Left cardiac atrium (tissue), 4 donors: ENCODE results near the gene NFKBIA. TPM values are rescaled to one million over a fixed set of nuclear protein-coding genes. Genes with fewer than 3 reads are reported as not detected.
"Not testable (repeated sequence)": the region's sequence is repeated elsewhere in the genome, so short reads cannot be mapped to it uniquely, and the experiment has no call there.

Source experiments
- ATAC-seq, 2 donors: fragments of 200-7000 bp; cut with Tn5 transposase; one replicate each; pipeline ENCODE4 v1.9.1; 2020; ENCODE audit warnings: mild to moderate bottlenecking in 2 of 2, moderate library complexity in 2 of 2
- DNase-seq: peaks from one replicate; pipeline ENCODE4 v3.0.0-alpha.2; 2020
- intact Hi-C, 2 donors: fragments of 100-400 bp; cut with DNase I; formaldehyde crosslinking; loops; one replicate each; pipeline versions ENCODE4 v1.14.1 to v1.15.1; 2022 to 2023
- long read RNA-seq: library from polyadenylated mRNA; unstranded; transcript quantifications from one replicate; pipeline ENCODE4 v2.0.0, GENCODE V29; 2021
- total RNA-seq, 2 donors: library from RNA; stranded (reverse); fragmentation: NEBNext Ultra II Directional; extraction: Animal tissue kit (Norgen Biotek cat#: 25700); gene quantifications; one replicate each; pipeline ENCODE4 v1.2.1, GENCODE V29; 2021
- donor health status: DM: no; HTN: yes; CAD: no.
- donor health status: DM: no; HTN: yes; CAD: no; lungs with severe emphysema.
- donor health status: DM: yes; HTN: yes; CAD: no.
- donor health status: Dilated cardiomyopathy.

The NFKBIA gene, protein sequence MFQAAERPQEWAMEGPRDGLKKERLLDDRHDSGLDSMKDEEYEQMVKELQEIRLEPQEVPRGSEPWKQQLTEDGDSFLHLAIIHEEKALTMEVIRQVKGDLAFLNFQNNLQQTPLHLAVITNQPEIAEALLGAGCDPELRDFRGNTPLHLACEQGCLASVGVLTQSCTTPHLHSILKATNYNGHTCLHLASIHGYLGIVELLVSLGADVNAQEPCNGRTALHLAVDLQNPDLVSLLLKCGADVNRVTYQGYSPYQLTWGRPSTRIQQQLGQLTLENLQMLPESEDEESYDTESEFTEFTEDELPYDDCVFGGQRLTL
- 100 to 1,000 TPM in 1 of 2 donors, 10 to 100 TPM in 1; 99.0 to 103 TPM for total RNA-seq
- long read RNA-seq, transcript NFKBIA-201 (6 exons, 1,558 nt), result major isoform, 36 of 40 reads
- long read RNA-seq, partial matches to known transcripts, result 2 of 40 reads
- long read RNA-seq, other reads (novel, unspliced or antisense), result 0 of 40 reads

GRCh38 chr14:35404449-35405303, at the start of gene NFKBIA:
TSS of gene NFKBIA (minus strand) at chr14:35404749. CDS start at chr14:35404644, 105 bp downstream.
- peak; percentile 94 for DNase-seq
- ATAC-seq, result peak; percentile 70 to 86
- intact Hi-C loops, result loop anchor here (1.0 to 5.0 kb wide), 4 partner anchors 67 to 357 kb away; partner anchors contain the start of genes PSMA6 (in 2 of the 2) and FAM177A1 (in 1 of the 2)

DNA sequence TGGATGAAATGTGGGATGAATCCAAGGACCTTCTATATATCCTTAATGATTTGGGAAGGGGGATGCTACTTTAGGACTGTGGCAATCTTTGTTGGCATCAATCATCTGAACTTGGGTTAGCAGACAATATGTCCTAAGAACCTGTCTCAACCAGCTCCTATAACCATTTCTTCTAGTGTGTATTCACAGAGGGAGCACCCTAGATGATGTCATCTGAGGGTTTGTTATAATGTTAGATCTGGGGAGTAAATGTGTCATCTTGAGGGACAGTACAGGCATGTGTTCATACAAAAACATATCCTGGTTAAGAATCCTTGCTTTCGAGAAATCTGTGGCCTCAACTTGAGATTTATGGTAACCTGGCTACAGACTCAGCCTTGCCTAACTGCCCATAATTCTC, 41.9 kb upstream of the NFKBIA start:
- ATAC-seq (no peak), DNase-seq (no peak)
- intact Hi-C loops, result no loop called here

GRCh38 chr14:35444104-35444503, 39.6 kb upstream of the NFKBIA start:
- intact Hi-C loops, result no loop called here
- no peak for ATAC-seq
- DNase-seq, result no peak

DNA sequence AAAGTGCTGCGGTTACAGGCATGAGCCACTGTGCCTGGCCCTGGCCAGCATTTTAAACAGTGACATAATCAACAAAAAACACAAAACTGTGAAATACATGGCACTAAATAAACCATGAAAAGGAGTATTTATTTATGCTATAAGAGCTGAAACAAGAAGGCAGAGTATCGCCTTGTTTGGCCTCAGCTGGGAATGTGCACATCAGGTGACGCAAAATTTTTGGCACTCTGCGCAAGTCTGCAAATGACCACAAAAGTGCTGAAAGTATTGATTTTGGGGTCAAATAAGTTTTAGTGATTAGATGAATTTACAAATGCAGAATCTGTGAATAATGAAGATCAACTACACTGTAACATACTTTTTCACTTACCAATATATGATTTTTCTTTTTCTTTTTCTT, 36.6 kb upstream of the NFKBIA start:
- intact Hi-C loops, result no loop called here
- no peak for DNase-seq
- no peak for ATAC-seq

DNA sequence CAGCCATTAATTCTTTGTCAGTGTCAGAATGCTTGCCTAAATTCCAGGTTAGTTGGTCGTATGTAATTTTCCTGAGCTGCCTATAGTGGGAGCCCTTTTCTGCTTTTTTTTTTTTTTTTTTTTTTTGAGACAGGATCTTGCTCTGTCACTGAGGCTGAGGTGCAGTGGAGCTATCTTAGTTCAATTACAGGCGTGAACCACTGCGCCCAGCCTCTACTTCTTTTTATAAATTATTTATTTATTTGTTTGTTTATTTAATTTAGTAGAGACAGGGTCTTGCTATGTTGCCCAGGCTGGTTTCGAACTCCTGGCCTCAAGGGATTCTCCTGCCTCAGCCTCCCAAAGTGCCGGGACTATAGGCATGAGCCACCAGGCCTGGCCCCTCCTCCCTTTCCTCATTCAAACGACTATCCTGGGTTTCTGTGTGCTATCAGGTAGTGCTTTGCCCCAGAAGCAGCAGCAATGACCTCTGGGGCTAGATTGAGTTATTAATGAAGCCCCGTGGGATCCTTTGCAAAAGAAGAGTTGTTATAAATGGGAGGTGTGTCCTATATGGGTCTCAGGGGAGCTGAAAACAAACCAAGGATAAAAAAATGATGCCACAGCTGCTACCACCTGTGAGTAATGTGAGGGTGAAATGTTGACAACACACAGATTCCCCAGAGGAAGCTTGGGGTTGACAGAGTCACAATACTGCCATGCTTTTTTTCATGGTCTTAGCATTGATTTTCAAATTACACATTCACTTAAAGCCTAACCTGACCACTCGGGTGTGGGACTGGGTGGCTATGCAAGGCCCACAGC, 34.6 kb upstream of the NFKBIA start:
- ATAC-seq, result no peak
- no peak for DNase-seq
- intact Hi-C loops, result no loop called here

DNA sequence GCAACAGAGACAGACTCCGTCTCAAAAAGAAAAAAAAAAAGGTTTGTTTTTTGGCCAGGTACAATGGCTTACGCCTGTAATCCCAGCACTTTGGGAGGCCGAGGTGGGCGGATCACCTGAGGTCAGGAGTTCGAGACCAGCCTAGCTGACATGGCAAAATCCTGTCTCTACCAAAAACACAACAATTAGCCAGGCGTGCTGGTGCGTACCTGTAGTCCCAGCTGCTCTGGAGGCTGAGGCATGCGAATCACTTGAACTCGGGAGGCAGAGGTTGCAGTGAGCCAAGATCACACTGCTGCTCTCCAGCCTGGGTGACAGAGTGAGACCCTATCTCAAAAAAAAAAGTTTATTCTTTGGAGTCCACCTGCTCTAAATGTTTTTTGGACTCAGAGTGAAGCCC, 33.9 kb upstream of the NFKBIA start:
- DNase-seq, ATAC-seq, intact Hi-C loops: not testable (repeated sequence)

DNA sequence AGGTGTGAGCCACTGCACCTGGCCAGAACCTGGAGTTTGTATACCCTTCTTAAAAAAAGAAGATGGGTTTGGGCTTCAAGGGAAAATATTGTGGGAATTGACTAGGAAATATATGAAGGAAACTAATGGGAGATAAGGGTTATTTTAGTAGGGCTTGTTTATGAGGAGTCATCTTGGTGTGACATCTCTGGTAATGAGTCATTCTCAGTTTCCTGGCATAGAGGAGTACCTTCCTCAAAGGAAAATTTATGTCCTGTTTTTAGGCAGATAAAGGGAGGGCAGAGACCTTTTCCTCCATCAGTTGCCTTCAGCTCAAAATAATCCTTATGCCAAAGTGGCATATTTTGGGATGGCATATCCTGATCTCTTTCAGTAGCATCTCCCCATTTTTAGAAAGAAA, 30.6 kb upstream of the NFKBIA start:
- no peak for DNase-seq
- no peak for ATAC-seq
- intact Hi-C loops, result no loop called here

- ATAC-seq (no peak), DNase-seq (no peak)
- intact Hi-C loops, result no loop called here
Measured at GRCh38 chr14:35433826-35434225, 29.3 kb upstream of the NFKBIA start.

- ATAC-seq (no peak), DNase-seq (no peak)
- intact Hi-C loops, result no loop called here
Measured at GRCh38 chr14:35430459-35431199, 26.1 kb upstream of the NFKBIA start.

DNA sequence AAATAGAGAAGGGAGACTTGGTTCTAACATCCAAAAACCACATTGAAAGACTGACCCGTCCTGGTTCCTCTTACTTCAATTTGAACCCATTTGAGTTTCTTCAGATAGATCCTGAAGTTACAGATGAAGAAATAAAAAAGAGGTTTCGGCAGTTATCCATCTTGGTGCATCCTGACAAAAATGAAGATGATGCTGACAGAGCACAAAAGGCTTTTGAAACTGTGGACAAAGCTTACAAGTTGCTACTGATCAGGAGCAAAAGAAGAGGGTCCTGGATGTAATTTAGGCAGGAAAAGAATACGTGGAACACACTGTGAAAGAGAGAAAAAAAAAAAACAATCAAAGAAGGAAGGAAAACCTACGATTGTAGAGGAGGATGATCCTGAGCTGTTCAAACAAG, 25.4 kb upstream of the NFKBIA start:
- no peak for DNase-seq
- no peak for ATAC-seq
- intact Hi-C loops, result no loop called here

- ATAC-seq, result no peak
- intact Hi-C loops, result no loop called here
- no peak for DNase-seq
Measured at GRCh38 chr14:35425850-35426249, 21.3 kb upstream of the NFKBIA start.

- intact Hi-C loops, result loop anchor here in 1 of 2 donors (5.0 kb wide), 1 partner anchor 281 kb away; no protein-coding TSS in a partner anchor
- DNase-seq (no peak), ATAC-seq (no peak)
Measured at GRCh38 chr14:35423621-35424020, 19.1 kb upstream of the NFKBIA start.

DNA sequence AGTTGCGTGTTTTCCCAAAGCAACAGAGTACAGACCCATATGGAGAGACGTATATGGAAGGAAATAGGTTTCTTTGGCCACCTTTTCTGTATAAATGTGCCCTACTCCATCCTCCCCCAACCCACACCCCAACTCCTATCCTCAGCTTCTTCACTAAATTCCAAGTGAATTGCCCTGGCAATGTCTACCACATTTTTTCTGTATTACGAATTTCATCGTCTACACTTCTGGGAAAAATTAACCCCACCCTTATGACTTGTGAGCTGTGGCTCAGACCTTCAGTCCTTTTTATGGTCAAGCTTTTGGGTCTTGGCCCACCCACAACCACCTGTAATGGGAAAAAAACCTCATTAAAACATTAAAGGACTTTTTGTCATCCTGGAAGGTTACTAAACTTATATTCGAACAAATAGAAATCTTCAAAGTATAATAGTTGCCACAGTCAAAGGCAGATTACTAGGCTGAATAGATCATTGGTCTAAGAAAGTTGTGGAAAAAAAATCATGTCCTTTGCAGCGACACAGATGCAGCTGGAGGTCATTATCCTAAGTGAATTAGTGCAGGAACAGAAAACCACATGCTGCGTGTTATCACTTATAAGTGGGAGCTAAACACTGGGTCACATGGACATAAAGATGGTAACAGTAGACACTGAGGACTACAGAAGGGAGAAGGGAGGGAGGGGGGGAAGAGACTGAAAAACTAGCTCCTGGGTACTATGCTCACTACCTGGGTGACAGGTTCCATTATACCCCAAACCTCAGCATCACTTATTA, 15.7 kb upstream of the NFKBIA start:
- intact Hi-C loops, result loop anchor here in 1 of 2 donors (5.0 kb wide), 1 partner anchor 278 kb away; no protein-coding TSS in a partner anchor
- DNase-seq, result no peak
- peak; percentile 40 to 63 for ATAC-seq

- no peak for ATAC-seq
- intact Hi-C loops, result loop anchor here (10.0 kb wide), 2 partner anchors 205 to 1085 kb away; no protein-coding TSS in a partner anchor
- no peak for DNase-seq
Measured at GRCh38 chr14:35419429-35419841, 14.9 kb upstream of the NFKBIA start.

- ATAC-seq, result no peak
- DNase-seq, result no peak
- intact Hi-C loops, result loop anchor here (10.0 kb wide), 2 partner anchors 203 to 1083 kb away; no protein-coding TSS in a partner anchor
Measured at GRCh38 chr14:35418093-35418492, 13.5 kb upstream of the NFKBIA start.

DNA sequence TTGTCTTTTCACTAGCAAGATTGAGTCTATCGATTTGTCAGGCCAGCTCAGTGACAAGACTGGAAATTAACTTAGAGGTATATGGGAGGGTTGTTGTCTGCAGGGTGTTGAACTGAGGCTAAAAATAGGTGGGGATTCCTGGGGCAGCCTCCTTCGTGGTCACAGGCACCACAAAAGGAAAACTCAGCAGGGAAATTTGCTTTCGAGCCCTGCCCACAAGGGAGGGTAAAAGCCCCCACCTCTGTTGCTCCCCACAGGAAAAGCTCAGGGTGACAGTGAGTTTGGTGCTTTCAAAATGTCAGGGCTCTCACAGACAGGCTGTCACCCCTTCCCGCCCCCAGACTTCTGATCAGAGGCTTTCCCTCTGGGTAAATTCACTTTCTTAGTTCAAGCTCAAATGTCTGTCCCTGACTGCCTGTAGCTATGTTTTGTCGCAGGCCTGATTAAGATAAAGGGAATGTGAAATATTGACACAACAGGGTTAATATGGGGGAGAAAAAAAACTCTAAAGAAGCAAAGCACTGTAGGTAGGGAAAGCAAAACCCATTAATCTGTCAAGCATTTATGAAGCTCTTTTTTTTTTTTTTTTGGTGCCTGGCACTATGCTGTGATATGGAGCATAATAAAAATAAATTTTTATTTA, 11.7 kb upstream of the NFKBIA start:
- intact Hi-C loops, result loop anchor here (10.0 kb wide), 2 partner anchors 201 to 1081 kb away; no protein-coding TSS in a partner anchor
- ATAC-seq (no peak), DNase-seq (no peak)

DNA sequence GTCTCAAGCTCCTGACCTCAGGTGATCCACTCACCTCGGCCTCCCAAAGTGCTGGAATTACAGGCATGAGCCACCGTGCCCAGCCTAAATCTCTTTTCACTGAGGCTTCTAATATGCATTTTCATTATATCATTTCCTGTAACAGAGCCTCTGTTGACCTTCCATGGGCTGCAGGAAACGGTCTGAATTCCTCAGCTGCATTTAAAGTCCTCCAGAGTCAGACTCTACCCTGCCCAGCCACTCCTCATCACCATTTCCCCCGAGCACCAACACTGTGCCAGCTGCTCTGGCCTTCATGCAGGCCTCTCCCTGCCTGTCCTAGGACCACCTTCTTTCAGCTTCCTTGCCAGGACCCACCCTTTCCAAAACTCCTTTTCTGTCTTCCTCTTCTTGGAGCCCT, 9.8 kb upstream of the NFKBIA start:
- intact Hi-C loops, result loop anchor here (2.0 to 10.0 kb wide), 4 partner anchors 200 to 1080 kb away; no protein-coding TSS in a partner anchor
- ATAC-seq (peak; percentile 20 to 40), DNase-seq (peak; percentile 46)
